OCI-M1 (cell line): ENCODE data around the gene MCOLN1.
A peak's percentile ranks its signal among the peaks of the same experiment; 100 is the strongest.
"Not testable (repeated sequence)": the region's sequence is repeated elsewhere in the genome, so short reads cannot be mapped to it uniquely, and the experiment has no call there.

Source experiments
- DNase-seq: peaks from one replicate; lab custom pipeline; 2025; lab: John Stamatoyannopoulos, UW

The MCOLN1 gene

DNA sequence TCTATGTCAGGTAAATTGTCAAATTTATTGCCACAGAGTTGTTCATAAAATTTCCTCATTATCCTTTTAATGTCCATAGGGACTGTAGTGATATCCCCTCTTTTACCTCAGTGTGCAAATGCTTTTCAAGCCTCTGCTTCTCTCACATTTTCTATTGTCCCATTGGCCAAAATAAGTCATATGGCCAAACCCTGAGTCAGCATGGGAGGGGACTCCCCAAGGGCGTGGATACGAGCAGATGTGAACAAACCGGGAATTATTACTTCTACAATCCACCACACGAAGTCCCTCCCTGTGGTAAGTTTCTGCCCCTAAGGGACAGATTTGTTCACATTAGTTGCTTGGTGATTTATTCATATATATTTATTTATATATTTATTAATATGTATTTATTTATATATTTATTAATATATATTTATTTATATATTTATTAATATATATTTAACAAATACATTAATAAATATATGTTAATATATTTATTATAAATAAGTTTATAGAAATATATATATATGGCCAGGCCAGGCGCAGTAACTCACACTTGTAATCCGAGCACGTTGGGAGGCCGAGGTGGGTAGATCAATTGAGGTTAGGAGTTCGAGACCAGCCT is 53.1 kb downstream of the MCOLN1 start:
- DNase-seq: peak; percentile 21

DNA sequence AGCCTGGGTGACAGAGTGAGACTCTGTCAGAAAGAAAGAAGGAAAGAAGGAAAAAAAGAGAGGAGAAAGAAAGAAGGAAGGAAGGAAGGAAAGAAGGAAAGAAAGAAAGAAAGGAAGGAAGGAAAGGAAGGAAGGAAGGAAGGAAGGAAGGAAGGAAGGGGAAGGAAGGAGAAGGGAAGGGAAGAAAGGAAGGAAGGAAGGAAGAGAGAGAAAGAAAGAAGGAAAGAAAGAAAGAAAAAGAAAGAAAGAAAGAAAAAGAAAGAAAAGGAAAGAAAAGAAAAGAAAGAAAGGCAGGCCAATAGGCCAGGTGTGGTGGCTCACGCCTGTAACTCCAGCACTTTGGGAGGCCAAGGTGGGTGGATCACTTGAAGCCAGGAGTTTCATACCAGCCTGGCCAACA is 55.0 kb downstream of the MCOLN1 start:
- not testable (repeated sequence) for DNase-seq

DNA sequence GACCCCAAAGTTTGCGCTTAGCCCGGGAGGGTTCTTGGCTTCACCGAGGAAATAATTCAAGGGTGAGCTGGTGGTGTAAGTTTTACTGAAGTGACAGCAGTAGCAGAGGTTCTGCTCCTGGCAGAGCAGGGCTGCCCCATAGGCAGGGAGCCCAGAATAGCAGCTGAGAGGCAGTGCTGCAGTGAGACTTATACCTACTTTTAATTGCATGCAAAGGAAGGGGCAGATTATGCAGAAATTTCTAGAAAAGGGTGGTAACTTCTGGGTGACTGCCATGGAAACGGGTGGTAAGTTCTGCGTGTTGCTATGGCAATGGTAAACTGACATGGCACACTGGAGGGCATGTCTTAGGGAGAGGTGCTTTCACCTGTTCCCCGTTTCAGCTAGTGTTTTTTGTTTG is 55.7 kb downstream of the MCOLN1 start:
- DNase-seq: no peak

DNA sequence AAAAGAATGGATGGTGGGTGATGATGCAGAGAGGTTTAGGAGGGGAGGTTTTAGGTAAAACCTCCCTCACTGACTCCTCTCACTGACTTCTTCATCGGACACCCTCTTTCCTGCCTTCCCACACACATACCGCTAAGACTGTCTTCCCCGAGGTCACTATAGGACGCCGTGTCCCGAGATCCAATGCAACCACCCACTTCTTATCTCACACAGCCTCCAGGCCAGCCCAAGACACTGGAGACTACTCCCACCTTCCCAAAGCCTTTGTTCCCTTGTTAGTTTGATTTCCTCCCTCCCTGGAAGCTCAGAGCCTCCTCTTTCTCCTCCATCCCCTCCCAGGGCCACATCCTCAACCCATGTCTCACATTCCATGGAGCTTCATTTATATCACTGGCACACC is 56.8 kb downstream of the MCOLN1 start:
- no peak for DNase-seq

DNA sequence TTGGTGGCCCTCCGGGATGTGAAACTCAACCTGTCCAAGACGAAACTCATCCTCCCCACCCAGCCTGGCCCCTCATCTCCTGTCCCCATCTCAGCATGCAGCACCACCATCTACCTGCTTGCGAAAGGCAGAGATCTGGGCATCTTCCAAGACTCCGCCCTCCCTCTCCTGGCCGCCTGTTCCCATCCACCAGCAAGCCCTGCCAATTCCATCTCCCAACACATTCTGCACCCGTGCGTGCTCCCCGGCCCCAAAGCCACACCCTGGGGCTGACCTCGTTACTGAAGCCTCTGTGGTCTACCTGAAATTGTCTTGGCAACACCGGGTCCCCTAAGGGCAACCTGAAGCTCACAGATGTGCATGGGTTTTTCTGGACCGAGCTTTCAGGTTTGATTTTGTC is 60.0 kb downstream of the MCOLN1 start:
- DNase-seq: no peak
